Fibroblast of skin of scalp (primary cell): Measurements from ENCODE around the gene RGS7BP.
"Not testable (repeated sequence)": the region's sequence is repeated elsewhere in the genome, so short reads cannot be mapped to it uniquely, and the experiment has no call there.

Experiments used
- DNase-seq: peaks from one replicate; pipeline ENCODE4 v3.0.0-alpha.2; 2013

Gene RGS7BP

GRCh38 chr5:64558641-64559040 is 52.8 kb downstream of the RGS7BP start:
- not testable (repeated sequence) for DNase-seq

GRCh38 chr5:64566310-64566916 is 60.6 kb downstream of the RGS7BP start:
- DNase-seq, result no peak

- DNase-seq, result no peak
These were observed 64.0 kb downstream of the RGS7BP start for GRCh38 chr5:64569858-64570257.

GRCh38 chr5:64570395-64570996 is 64.7 kb downstream of the RGS7BP start:
- DNase-seq, result no peak

- DNase-seq, result no peak
These were observed 69.7 kb downstream of the RGS7BP start for GRCh38 chr5:64575561-64575960.

GRCh38 chr5:64576250-64576649 is 70.4 kb downstream of the RGS7BP start:
- DNase-seq, result no peak

GRCh38 chr5:64585646-64586045 is 79.8 kb downstream of the RGS7BP start:
- DNase-seq, result no peak

- DNase-seq, result no peak
These were observed 81.6 kb downstream of the RGS7BP start for GRCh38 chr5:64587370-64587769.

GRCh38 chr5:64592730-64593341 is 87.0 kb downstream of the RGS7BP start:
- DNase-seq, result no peak

- DNase-seq, result no peak
These were observed 88.2 kb downstream of the RGS7BP start for GRCh38 chr5:64594025-64594424.

- no peak for DNase-seq
These were observed 88.8 kb downstream of the RGS7BP start for GRCh38 chr5:64594601-64595000.

GRCh38 chr5:64595031-64595855 is 89.4 kb downstream of the RGS7BP start:
- no peak for DNase-seq

GRCh38 chr5:64599226-64599625 is 93.4 kb downstream of the RGS7BP start:
- DNase-seq, result no peak

- peak; percentile 22 for DNase-seq
These were observed 97.9 kb downstream of the RGS7BP start for GRCh38 chr5:64603676-64604075.

- DNase-seq, result no peak
These were observed 101.1 kb downstream of the RGS7BP start for GRCh38 chr5:64606926-64607325.

- peak; percentile 57 for DNase-seq
These were observed 106.6 kb downstream of the RGS7BP start for GRCh38 chr5:64612344-64612961.

GRCh38 chr5:64615895-64616294 is 110.1 kb downstream of the RGS7BP start:
- DNase-seq, result no peak

- no peak for DNase-seq
These were observed 113.8 kb downstream of the RGS7BP start for GRCh38 chr5:64619609-64620008.

- no peak for DNase-seq
These were observed 117.2 kb downstream of the RGS7BP start for GRCh38 chr5:64622991-64623390.

GRCh38 chr5:64625678-64626077 is 119.9 kb downstream of the RGS7BP start:
- peak; percentile 49 for DNase-seq

GRCh38 chr5:64628901-64629300 is 123.1 kb downstream of the RGS7BP start:
- no peak for DNase-seq

GRCh38 chr5:64629841-64630240 is 124.0 kb downstream of the RGS7BP start:
- no peak for DNase-seq

- DNase-seq, result no peak
These were observed 126.4 kb downstream of the RGS7BP start for GRCh38 chr5:64632251-64632650.
